ENCODE results near the gene COBL.
A peak's percentile ranks its signal among the peaks of the same experiment; 100 is the strongest.

COBL gene

GRCh38 chr7:51256209-51256781 is 60.3 kb downstream of the COBL start:
- H3K27me3 ChIP-seq (ENCODE audit: control insufficient read depth, insufficient read depth, low read length, poor library complexity, severe bottlenecking), result no peaks in the 10 kb centered on the region
- H3K27ac ChIP-seq (ENCODE audit: insufficient read depth, low read depth, low read length, poor library complexity, severe bottlenecking), result peak overlapping the region; percentile 64
- H3K36me3 ChIP-seq (ENCODE audit: control insufficient read depth, insufficient read depth, low read length), result no peaks in the 10 kb centered on the region
- WGBS, 2 experiments, result 41 to 51% methylated on average over 10 of the region's 10 CpGs
- H3K9me3 ChIP-seq (ENCODE audit: control insufficient read depth, low read length), result no peaks in the 10 kb centered on the region
- no peak overlapping the region for H3K4me3 ChIP-seq (ENCODE audit: insufficient read depth, low read depth, low read length)
- peaks cover 10% of the 10 kb centered on the region for H3K4me1 ChIP-seq (ENCODE audit: control insufficient read depth, insufficient read depth, low read length)

GRCh38 chr7:51255536-51256208 is 60.9 kb downstream of the COBL start:
- H3K27ac ChIP-seq (ENCODE audit: insufficient read depth, low read depth, low read length, poor library complexity, severe bottlenecking), result peak overlapping the region; percentile 64
- 73 to 80% methylated on average over 11 of the region's 11 CpGs for WGBS, 2 experiments
- H3K4me3 ChIP-seq (ENCODE audit: insufficient read depth, low read depth, low read length), result no peak overlapping the region
- peaks cover 10% of the 10 kb centered on the region for H3K4me1 ChIP-seq (ENCODE audit: control insufficient read depth, insufficient read depth, low read length)
- H3K27me3 ChIP-seq (ENCODE audit: control insufficient read depth, insufficient read depth, low read length, poor library complexity, severe bottlenecking), result no peaks in the 10 kb centered on the region
- H3K9me3 ChIP-seq (ENCODE audit: control insufficient read depth, low read length), result no peaks in the 10 kb centered on the region
- no peaks in the 10 kb centered on the region for H3K36me3 ChIP-seq (ENCODE audit: control insufficient read depth, insufficient read depth, low read length)

- Histone ChIP-seq H3K36me3 (ENCODE audit: control insufficient read depth, insufficient read depth, low read length) (no peaks in the 10 kb centered on the region), H3K27me3 (ENCODE audit: control insufficient read depth, insufficient read depth, low read length, poor library complexity, severe bottlenecking) (no peaks in the 10 kb centered on the region), H3K27ac (ENCODE audit: insufficient read depth, low read depth, low read length, poor library complexity, severe bottlenecking) (no peak overlapping the region), H3K4me3 (ENCODE audit: insufficient read depth, low read depth, low read length) (no peak overlapping the region), H3K4me1 (ENCODE audit: control insufficient read depth, insufficient read depth, low read length) (peaks cover 10% of the 10 kb centered on the region), H3K9me3 (ENCODE audit: control insufficient read depth, low read length) (no peaks in the 10 kb centered on the region)
- WGBS, 2 experiments, result 90 to 98% methylated on average over 3 of the region's 3 CpGs
Observed at GRCh38 chr7:51255036-51255435, 61.6 kb downstream of the COBL start.

- WGBS, 2 experiments, result 81 to 100% methylated on average over 2 to 3 of the region's 3 CpGs
- Histone ChIP-seq H3K4me1 (ENCODE audit: control insufficient read depth, insufficient read depth, low read length) (peaks cover 10% of the 10 kb centered on the region), H3K27ac (ENCODE audit: insufficient read depth, low read depth, low read length, poor library complexity, severe bottlenecking) (no peak overlapping the region), H3K4me3 (ENCODE audit: insufficient read depth, low read depth, low read length) (no peak overlapping the region), H3K27me3 (ENCODE audit: control insufficient read depth, insufficient read depth, low read length, poor library complexity, severe bottlenecking) (no peaks in the 10 kb centered on the region), H3K36me3 (ENCODE audit: control insufficient read depth, insufficient read depth, low read length) (no peaks in the 10 kb centered on the region), H3K9me3 (ENCODE audit: control insufficient read depth, low read length) (no peaks in the 10 kb centered on the region)
Observed at GRCh38 chr7:51253157-51253556, 63.5 kb downstream of the COBL start.

GRCh38 chr7:51251290-51251689 is 65.3 kb downstream of the COBL start:
- Histone ChIP-seq H3K27ac (ENCODE audit: insufficient read depth, low read depth, low read length, poor library complexity, severe bottlenecking) (no peak overlapping the region), H3K27me3 (ENCODE audit: control insufficient read depth, insufficient read depth, low read length, poor library complexity, severe bottlenecking) (no peaks in the 10 kb centered on the region), H3K36me3 (ENCODE audit: control insufficient read depth, insufficient read depth, low read length) (no peaks in the 10 kb centered on the region), H3K4me3 (ENCODE audit: insufficient read depth, low read depth, low read length) (no peak overlapping the region), H3K9me3 (ENCODE audit: control insufficient read depth, low read length) (no peaks in the 10 kb centered on the region), H3K4me1 (ENCODE audit: control insufficient read depth, insufficient read depth, low read length) (peaks cover 10% of the 10 kb centered on the region)
- WGBS, 2 experiments, result 87 to 91% methylated on average over 3 to 4 of the region's 4 CpGs

- no peak overlapping the region for H3K27ac ChIP-seq (ENCODE audit: insufficient read depth, low read depth, low read length, poor library complexity, severe bottlenecking)
- peaks cover 3% of the 10 kb centered on the region for H3K4me1 ChIP-seq (ENCODE audit: control insufficient read depth, insufficient read depth, low read length)
- no peaks in the 10 kb centered on the region for H3K36me3 ChIP-seq (ENCODE audit: control insufficient read depth, insufficient read depth, low read length)
- no peaks in the 10 kb centered on the region for H3K27me3 ChIP-seq (ENCODE audit: control insufficient read depth, insufficient read depth, low read length, poor library complexity, severe bottlenecking)
- no peak overlapping the region for H3K4me3 ChIP-seq (ENCODE audit: insufficient read depth, low read depth, low read length)
- H3K9me3 ChIP-seq (ENCODE audit: control insufficient read depth, low read length), result no peaks in the 10 kb centered on the region
- 92% methylated on average over 1 of the region's 2 CpGs for WGBS, 2 experiments
Observed at GRCh38 chr7:51250512-51250911, 66.1 kb downstream of the COBL start.

GRCh38 chr7:51249991-51250390 is 66.6 kb downstream of the COBL start:
- H3K9me3 ChIP-seq (ENCODE audit: control insufficient read depth, low read length), result no peaks in the 10 kb centered on the region
- no peak overlapping the region for H3K27ac ChIP-seq (ENCODE audit: insufficient read depth, low read depth, low read length, poor library complexity, severe bottlenecking)
- H3K4me3 ChIP-seq (ENCODE audit: insufficient read depth, low read depth, low read length), result no peak overlapping the region
- no peaks in the 10 kb centered on the region for H3K27me3 ChIP-seq (ENCODE audit: control insufficient read depth, insufficient read depth, low read length, poor library complexity, severe bottlenecking)
- H3K4me1 ChIP-seq (ENCODE audit: control insufficient read depth, insufficient read depth, low read length), result no peaks in the 10 kb centered on the region
- H3K36me3 ChIP-seq (ENCODE audit: control insufficient read depth, insufficient read depth, low read length), result no peaks in the 10 kb centered on the region
- WGBS, 2 experiments, result 94 to 96% methylated on average over 3 of the region's 3 CpGs

- no peaks in the 10 kb centered on the region for H3K4me1 ChIP-seq (ENCODE audit: control insufficient read depth, insufficient read depth, low read length)
- H3K4me3 ChIP-seq (ENCODE audit: insufficient read depth, low read depth, low read length), result no peak overlapping the region
- no peaks in the 10 kb centered on the region for H3K9me3 ChIP-seq (ENCODE audit: control insufficient read depth, low read length)
- H3K27me3 ChIP-seq (ENCODE audit: control insufficient read depth, insufficient read depth, low read length, poor library complexity, severe bottlenecking), result no peaks in the 10 kb centered on the region
- 92 to 97% methylated on average over 5 of the region's 5 CpGs for WGBS, 2 experiments
- H3K36me3 ChIP-seq (ENCODE audit: control insufficient read depth, insufficient read depth, low read length), result no peaks in the 10 kb centered on the region
- no peak overlapping the region for H3K27ac ChIP-seq (ENCODE audit: insufficient read depth, low read depth, low read length, poor library complexity, severe bottlenecking)
Observed at GRCh38 chr7:51249187-51249945, 67.2 kb downstream of the COBL start.

- Histone ChIP-seq H3K4me1 (ENCODE audit: control insufficient read depth, insufficient read depth, low read length) (no peaks in the 10 kb centered on the region), H3K9me3 (ENCODE audit: control insufficient read depth, low read length) (no peaks in the 10 kb centered on the region), H3K27ac (ENCODE audit: insufficient read depth, low read depth, low read length, poor library complexity, severe bottlenecking) (no peak overlapping the region), H3K4me3 (ENCODE audit: insufficient read depth, low read depth, low read length) (no peak overlapping the region), H3K36me3 (ENCODE audit: control insufficient read depth, insufficient read depth, low read length) (no peaks in the 10 kb centered on the region), H3K27me3 (ENCODE audit: control insufficient read depth, insufficient read depth, low read length, poor library complexity, severe bottlenecking) (no peaks in the 10 kb centered on the region)
- 93 to 95% methylated on average over 12 of the region's 12 CpGs for WGBS, 2 experiments
Observed at GRCh38 chr7:51246258-51247245, 70.1 kb downstream of the COBL start.
